C1 segment of cervical spinal cord (tissue), 14 donors: ENCODE measurements around the gene RASL12.
"Not testable (repeated sequence)": the region's sequence is repeated elsewhere in the genome, so short reads cannot be mapped to it uniquely, and the experiment has no call there.

Experiments
- DNase-seq, 14 donors: peaks; one replicate each; lab custom pipeline; 2025; lab: John Stamatoyannopoulos, UW

The RASL12 gene

DNA sequence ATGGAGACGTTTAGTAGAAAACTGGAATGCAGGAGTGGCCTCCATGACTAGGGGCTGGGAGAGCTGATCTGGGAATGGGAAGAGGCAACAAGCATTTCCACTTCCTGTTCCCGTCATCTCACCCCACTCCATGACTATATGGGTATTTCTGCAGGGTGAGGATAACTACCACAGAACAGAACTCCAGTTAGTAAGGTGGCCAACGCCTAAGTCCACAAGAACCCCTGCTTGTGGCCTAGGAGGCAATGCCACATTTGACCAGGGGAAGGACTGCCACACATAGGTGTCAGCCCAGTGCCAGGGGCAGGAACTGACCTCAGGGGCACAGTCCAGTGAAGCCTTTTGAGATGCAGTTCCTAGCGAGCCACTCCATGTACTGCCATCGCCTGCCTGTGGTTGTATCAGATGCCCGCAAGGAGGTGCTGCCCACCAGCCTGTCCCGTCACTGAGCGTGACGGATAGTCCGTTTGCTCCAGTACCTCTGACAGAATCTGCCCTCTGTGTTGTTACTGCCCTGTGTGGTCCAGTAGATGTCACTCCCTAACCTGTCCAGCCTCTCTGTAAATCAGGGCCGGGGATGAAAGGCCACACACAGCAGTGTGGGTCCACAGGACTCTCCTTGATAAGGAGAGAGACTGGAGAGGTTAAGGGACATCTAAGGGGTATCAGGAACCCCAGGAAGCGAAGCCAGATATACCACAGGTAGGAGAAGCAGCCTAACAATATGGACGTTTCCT is 34.8 kb downstream of the RASL12 start:
- DNase-seq: peak in 7 of 14 donors; percentile 9 to 52 (median 13)

DNA sequence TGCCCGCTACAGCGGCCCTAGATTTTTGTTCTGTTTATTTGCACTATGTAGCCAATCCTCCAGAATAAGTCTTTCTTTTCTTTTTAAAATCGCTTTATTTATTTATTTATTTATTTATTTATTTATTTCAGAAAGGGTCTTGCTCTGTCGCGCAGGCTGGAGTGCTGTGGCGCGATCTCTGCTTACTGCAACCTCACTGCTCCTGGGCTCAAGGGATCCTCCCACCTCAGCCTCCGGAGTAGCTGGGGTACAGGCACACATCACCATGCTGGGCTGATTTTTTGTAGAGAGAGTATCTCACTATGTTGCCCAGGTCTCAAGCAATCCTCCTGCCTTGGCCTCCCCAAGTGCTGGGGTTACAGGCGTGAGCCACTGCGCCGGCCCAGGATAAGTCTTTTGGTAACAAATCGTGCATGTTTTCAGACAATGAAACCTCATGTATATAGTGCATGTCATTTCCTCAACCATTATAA is 38.0 kb downstream of the RASL12 start:
- no peak for DNase-seq

DNA sequence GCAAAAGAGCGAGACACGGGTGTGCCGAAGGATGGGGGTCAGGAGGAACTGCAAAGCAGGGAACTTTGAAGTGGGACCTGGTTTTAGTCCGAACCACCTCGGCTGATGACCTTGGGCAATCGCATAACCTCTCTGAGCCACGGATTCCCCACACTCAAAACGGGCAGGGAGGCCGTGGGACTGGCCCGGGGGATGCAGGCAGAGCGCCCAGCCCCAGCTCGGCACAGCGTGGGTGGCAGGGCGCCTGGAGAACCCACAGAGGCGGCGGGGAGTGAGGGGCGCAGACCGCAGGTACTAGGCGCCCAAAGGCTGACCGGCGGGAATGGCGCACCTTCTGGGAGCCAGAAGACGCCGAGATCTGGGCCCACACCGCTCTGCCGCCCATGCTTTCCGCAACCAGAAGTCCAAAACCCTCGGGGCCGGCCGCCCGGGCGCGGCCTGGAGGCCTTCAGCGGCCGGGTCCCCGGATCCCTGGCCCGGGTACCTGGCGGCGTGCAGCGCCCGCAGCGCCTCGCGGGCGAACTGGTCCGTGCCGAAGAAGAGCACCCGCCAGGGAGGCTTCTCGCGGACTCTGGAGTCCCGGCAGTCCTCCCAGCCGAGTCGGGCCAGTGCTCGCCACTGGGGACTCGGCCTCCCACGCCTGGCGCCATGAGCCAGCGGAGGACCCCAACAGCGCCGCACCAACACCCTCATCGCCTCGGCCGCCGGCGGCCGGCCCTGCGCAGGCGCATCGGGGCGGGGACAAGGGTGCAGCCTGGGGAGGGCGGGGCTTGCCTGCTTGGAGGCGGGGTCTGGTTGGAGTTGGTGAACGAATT is 38.7 kb downstream of the RASL12 start, which contains the start of gene MTFMT:
Gene MTFMT (minus strand): TSS at position 719 of the 815 bp plus-strand sequence. CDS start 26 bp downstream, at position 693.
- DNase-seq: peak; percentile 23 to 92 (median 80)

DNA sequence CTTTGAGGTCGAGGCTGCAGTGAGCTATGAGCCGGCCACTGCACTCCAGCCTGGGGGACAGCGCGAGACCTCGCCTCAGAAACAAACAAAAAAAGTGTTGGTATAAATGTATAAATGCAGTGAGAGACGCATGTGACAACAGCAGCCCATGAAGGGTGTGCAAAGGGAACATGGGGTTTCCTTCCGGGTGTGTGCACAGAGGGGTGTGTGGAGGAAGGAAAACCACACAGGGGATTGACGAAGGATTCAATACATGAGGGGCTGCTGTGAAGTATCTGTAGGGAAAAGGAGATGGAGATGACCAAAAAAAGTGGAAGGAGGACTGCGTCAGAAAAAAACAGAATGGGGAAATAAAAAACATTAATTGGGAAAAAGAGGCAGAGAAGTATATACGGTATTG is 39.5 kb downstream of the RASL12 start:
- DNase-seq: no peak

DNA sequence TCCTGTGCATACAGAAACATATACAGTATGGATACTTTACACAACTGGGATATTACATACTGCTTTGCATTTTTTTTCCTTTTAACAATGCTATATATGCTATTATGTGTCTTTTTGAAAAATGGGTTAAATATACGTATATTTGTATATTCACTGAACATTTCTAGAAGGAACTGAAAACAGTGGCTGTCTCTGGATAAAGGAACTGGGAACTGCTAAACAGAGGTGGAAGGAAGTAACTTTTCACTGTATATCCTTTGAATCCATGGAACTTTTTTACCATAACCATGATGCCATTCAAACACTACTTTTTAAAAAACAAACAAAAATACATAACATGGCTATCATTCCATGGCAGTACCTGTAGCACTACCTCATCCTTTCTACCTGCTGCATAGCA is 40.2 kb downstream of the RASL12 start:
- DNase-seq: no peak

DNA sequence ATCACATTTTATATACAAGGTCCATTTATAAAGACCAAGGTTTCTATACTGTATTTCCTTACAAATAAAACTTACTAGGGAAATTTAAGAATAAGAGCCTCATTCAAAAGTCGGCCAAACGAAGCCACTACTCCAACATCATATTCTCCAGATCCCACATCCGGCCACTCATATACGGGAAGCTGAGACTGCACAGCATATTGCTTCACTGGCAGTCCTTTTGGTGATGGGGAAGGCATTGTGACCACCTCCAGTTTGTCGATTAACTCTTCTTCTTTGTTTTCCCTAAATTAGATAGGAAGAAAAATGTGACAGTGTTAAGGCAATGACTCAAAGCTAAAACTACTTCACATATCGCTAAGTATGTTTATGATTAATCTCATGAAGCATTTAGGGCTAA is 41.0 kb downstream of the RASL12 start:
- DNase-seq: no peak

DNA sequence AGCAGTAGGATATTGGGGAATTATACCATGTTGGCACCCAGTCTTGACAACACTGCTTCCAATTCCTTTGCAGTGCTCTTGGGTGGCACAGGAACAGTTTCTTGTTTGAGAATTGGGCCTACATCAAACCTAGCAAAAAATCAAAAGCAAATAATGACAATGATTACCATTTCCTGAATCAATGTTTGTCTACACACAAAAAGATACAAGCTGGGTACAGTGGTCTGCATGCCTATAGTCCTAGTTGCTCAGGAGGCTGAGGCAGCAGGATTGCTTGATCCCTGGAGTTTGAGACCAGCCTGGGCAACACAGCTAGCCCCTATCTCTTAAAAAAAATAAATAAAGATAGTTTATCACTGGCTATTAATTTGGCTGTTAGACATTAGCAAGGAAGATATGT is 46.3 kb downstream of the RASL12 start:
- no peak for DNase-seq

DNA sequence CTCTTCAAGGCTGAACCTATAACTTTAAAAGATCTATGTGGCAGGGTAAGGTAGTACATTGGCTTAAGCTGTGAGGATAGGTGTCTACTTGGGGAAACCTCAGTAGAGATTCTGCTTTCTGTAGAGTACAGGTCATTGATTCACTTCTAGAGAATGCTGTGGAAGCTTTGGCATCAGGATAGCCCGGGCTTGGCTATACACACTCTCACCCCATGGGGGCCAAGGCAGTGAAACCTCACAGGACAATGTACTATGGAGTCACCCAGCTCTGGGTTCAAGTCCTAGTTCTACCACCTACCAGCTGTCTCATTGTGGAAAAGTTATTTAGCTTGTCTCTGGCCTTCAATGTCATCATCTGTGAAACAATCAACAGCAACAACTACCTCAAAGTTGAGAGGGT is 47.4 kb downstream of the RASL12 start:
- DNase-seq: no peak

DNA sequence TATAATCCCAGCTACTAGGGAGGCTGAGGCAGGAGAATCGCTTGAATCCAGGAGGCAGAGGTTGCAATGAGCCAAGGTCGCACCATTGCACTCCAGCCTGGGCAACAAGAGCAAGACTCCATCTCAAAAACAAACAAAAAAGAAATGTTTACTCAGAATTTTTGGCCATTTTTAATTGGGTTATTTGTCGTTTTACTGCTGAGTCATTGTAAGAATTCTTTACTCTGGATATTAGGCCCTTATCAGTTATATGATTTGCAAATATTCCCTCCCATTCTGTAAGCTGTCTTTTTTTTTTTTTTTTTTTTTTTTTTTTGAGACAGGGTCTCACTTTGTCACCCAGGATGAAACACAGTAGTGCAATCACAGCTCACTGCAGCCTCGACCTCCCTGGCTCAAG is 56.6 kb downstream of the RASL12 start:
- DNase-seq: not testable (repeated sequence)

DNA sequence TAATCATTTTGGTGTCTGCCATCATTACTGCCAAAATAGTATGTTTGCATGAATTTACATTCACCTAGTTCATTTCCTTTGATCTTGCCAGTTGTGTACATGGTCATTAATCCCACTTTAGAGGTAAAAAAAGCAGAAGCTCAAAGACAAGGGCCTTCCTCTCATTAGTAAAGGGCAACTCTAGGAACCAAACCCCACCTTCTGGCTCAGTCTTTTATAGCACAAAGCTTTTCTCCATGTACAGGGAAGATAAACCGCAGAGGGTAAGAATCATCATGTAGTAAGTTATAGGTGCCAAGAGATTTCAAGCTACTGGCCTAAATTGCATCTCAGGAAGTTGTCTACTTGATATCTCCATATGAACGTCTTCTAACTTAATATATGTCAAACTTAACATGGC is 58.8 kb downstream of the RASL12 start:
- no peak for DNase-seq

DNA sequence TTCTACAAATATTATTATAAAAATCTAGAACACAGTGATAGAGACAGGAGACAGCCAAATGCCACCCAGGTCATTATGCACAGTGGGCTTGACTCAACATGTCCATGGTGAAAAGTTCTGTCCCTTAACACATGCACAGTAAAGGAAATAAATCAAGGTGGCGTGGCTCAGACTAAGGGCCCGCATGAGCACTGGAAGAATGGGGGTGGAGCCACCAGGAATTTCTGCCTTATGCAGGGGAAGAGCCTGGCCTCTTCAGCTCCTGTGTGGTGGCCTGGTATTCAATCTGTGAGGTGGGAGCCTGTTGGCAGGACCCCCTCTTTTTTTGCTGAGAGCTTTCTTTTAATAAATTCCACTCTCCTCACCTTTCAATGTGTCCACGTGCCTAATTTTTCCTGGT is 60.9 kb downstream of the RASL12 start:
- no peak for DNase-seq

DNA sequence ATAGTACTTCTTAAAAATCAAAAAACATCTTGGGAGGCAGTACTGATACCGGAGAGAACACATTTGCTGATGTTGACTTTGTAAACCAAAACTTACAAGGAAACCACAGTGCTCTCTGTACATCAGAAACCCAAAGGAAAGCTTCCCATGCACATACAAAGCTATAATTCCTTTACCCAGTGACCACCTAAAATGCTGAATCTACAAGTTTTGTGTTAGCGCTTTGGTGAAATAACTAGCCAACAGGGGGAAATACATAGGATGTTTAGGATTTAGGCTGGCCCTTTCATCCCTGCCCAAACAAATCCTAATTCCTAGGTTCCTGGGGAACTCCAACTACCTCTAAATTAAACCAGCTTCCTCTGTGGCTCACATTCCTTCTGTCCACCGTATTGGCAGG is 62.8 kb downstream of the RASL12 start:
- DNase-seq: no peak
